GM23338 (cell line): ENCODE data around the gene CTAG2. TPM values are rescaled to one million over a fixed set of nuclear protein-coding genes. Genes with fewer than 3 reads are reported as not detected.

Source experiments
- ATAC-seq: fragments of 200-7000 bp; cut with Tn5 transposase; 3 replicates; pipeline ENCODE4 v1.9.1; 2020
- DNase-seq: peaks from one replicate; pipeline ENCODE4 v3.0.0-alpha.2; 2015; ENCODE audit warnings: low spot score
- H2AFZ ChIP-seq: fragments of 200-600 bp; sonication (generic); 2 replicates; pipeline ENCODE4 v1.8.0; 2016; ENCODE audit warnings: antibody characterized with exemption, mild to moderate bottlenecking, moderate library complexity
- H3F3A ChIP-seq: fragments of 200-600 bp; sonication (generic); replicated peaks from 2 replicates; pipeline ENCODE4 v1.8.0; 2017; ENCODE audit warnings: antibody characterized with exemption, mixed run types, low read depth
- H3K27ac ChIP-seq: fragments of 200-600 bp; sonication (generic); 2 replicates; pipeline ENCODE4 v1.6.1; 2016; ENCODE audit warnings: low read depth
- H3K27me3 ChIP-seq: fragments of 200-600 bp; sonication (generic); 2 replicates; pipeline ENCODE4 v1.8.0; 2016; ENCODE audit warnings: mild to moderate bottlenecking, mixed run types, moderate library complexity; ENCODE audit not compliant: insufficient read depth
- H3K36me3 ChIP-seq: fragments of 200-600 bp; sonication (generic); 2 replicates; pipeline ENCODE4 v1.8.0; 2016; ENCODE audit warnings: mild to moderate bottlenecking; ENCODE audit not compliant: insufficient read depth
- H3K4me1 ChIP-seq: fragments of 200-600 bp; sonication (generic); 2 replicates; pipeline ENCODE4 v1.8.0; 2016; ENCODE audit warnings: mild to moderate bottlenecking, moderate library complexity; ENCODE audit not compliant: insufficient read depth
- H3K4me2 ChIP-seq: fragments of 200-600 bp; sonication (generic); 2 replicates; pipeline ENCODE4 v1.7.1; 2017; ENCODE audit warnings: mixed run types
- H3K4me3 ChIP-seq: fragments of 200-600 bp; sonication (generic); 2 replicates; pipeline ENCODE4 v1.6.1; 2016; ENCODE audit warnings: mixed run types
- H3K79me2 ChIP-seq: fragments of 200-600 bp; sonication (generic); replicated peaks from 2 replicates; pipeline ENCODE4 v1.8.0; 2017; ENCODE audit warnings: mild to moderate bottlenecking; ENCODE audit not compliant: insufficient read depth
- H3K9me2 ChIP-seq: fragments of 200-600 bp; sonication (generic); 2 replicates; pipeline ENCODE4 v1.8.0; 2017; ENCODE audit not compliant: insufficient read depth
- H4K20me1 ChIP-seq: fragments of 200-600 bp; sonication (generic); replicated peaks from 2 replicates; pipeline ENCODE4 v1.8.0; 2017; ENCODE audit warnings: mild to moderate bottlenecking; ENCODE audit not compliant: insufficient read depth
- H3K27ac Mint-ChIP-seq: 2 replicates; pipeline ENCODE4 v1.8.0; 2020; ENCODE audit warnings: inconsistent platforms, mild to moderate bottlenecking, moderate library complexity, mixed read lengths
- H3K27me3 Mint-ChIP-seq: 3 replicates; pipeline ENCODE4 v1.8.0; 2022; ENCODE audit warnings: low read depth, mild to moderate bottlenecking, moderate library complexity, mixed read lengths, inconsistent platforms; ENCODE audit not compliant: insufficient read depth, poor library complexity
- H3K36me3 Mint-ChIP-seq: 3 replicates; pipeline ENCODE4 v1.8.0; 2021; ENCODE audit warnings: low read depth, mild to moderate bottlenecking, inconsistent platforms, moderate library complexity, mixed read lengths
- H3K4me1 Mint-ChIP-seq: 3 replicates; pipeline ENCODE4 v1.8.0; 2020; ENCODE audit warnings: mild to moderate bottlenecking, inconsistent platforms, mixed read lengths
- H3K4me3 Mint-ChIP-seq: 3 replicates; pipeline ENCODE4 v1.8.0; 2021; ENCODE audit warnings: moderate library complexity, mild to moderate bottlenecking, inconsistent platforms, mixed read lengths
- H3K9me3 Mint-ChIP-seq: 3 replicates; pipeline ENCODE4 v1.8.0; 2020; ENCODE audit warnings: moderate library complexity, mild to moderate bottlenecking, inconsistent platforms, mixed read lengths
- EZH2 ChIP-seq: fragments of 200-600 bp; sonication (generic); IDR thresholded peaks from one replicate; pipeline ENCODE4 v1.8.0; 2017; ENCODE audit warnings: antibody characterized with exemption, mild to moderate bottlenecking, low read depth; ENCODE audit not compliant: unreplicated experiment
- EZH2phosphoT487 ChIP-seq: fragments of 200-600 bp; sonication (generic); IDR thresholded peaks from one replicate; pipeline ENCODE4 v1.8.1; 2018; ENCODE audit warnings: antibody characterized with exemption; ENCODE audit not compliant: unreplicated experiment
- NANOG ChIP-seq: IDR thresholded peaks from 2 replicates; pipeline ENCODE4 v1.6.1; 2016; ENCODE audit warnings: antibody characterized with exemption, borderline replicate concordance
- STAT1 ChIP-seq: IDR thresholded peaks from one replicate; pipeline ENCODE4 v1.6.1; 2016; ENCODE audit warnings: antibody characterized with exemption; ENCODE audit not compliant: unreplicated experiment
- polyA plus RNA-seq: library from polyadenylated mRNA; unstranded; fragments of >200 nt; fragmentation: Nextera tagmentation; extraction: Ambion mirVana; gene quantifications from 2 replicates; pipeline ENCODE4 v1.2.1, GENCODE V29; 2016
- total RNA-seq: library from RNA; depleted of rRNA; stranded (reverse); fragments of >200 nt; shearing (Covaris generic); gene quantifications from 2 replicates; pipeline ENCODE4 v1.2.3, GENCODE V29; 2014
- TF ChIP-seq, protein P1 (sequence below): IDR thresholded peaks from one replicate; pipeline ENCODE4 v1.6.1; 2018; ENCODE audit warnings: antibody characterized with exemption; ENCODE audit not compliant: unreplicated experiment
- TF ChIP-seq, protein P2 (sequence below), 2 experiments: fragments of 200-600 bp in 1 of 2; sonication (generic) in 1 of 2; conservative IDR thresholded peaks; 2 replicates each; pipeline versions ENCODE4 v1.5.1 to v1.6.1; 2016 to 2017; ENCODE audit warnings: antibody characterized with exemption in 2 of 2, low read depth in 2 of 2, mild to moderate bottlenecking in 2 of 2, moderate library complexity in 1 of 2
- TF ChIP-seq, protein P3 (sequence below): IDR thresholded peaks from 2 replicates; pipeline ENCODE4 v1.6.1; 2016; ENCODE audit warnings: antibody characterized with exemption
- TF ChIP-seq, protein P4 (sequence below): fragments of 250-450 bp; sonication (Bioruptor Pico); IDR thresholded peaks from 2 replicates; pipeline ENCODE4 v1.5.0; 2020; ENCODE audit warnings: mild to moderate bottlenecking, moderate library complexity

CTAG2 gene
- total and polyA plus RNA-seq, 2 experiments from 2014 or later = 0.87 TPM; not detected in 1

DNA sequence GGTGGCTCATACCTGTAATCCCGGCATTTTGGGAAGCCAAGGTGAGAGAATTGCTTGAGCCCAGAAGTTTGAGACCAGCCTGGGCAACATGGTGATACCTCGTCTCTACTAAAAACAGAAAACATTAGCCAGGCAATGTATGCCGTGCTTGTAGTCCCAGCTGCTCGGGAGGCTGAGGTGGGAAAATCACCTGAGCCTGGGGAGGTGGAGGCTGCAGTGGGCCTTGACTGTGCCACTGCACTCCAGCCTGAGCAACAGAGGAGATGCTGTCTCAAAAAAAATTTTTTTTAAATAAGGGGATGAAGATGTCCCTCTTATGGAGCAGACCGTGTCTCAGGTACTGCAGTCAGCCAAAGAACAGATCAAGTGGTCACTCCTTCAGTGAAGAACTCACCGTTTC lies 47.8 kb downstream of the CTAG2 start:
- Histone ChIP-seq H2AFZ (no peak overlapping the region), H3K4me2 (no peak overlapping the region), H3F3A (no peaks in the 10 kb centered on the region), H3K27ac (no peak overlapping the region), H3K4me1 (no peaks in the 10 kb centered on the region), H3K36me3 (no peaks in the 10 kb centered on the region), H4K20me1 (no peaks in the 10 kb centered on the region), H3K4me3 (no peak overlapping the region), H3K9me2 (no peaks in the 10 kb centered on the region), H3K79me2 (no peaks in the 10 kb centered on the region), H3K27me3 (no peaks in the 10 kb centered on the region)
- no peaks in the 10 kb centered on the region for H3K36me3 Mint-ChIP-seq
- DNase-seq = no peak
- peaks cover under 1% of the 10 kb centered on the region for H3K27me3 Mint-ChIP-seq
- H3K4me1 Mint-ChIP-seq = peaks cover 31% of the 10 kb centered on the region
- TF ChIP-seq EZH2phosphoT487 (no peak), EZH2 (no peak), NANOG (no peak), STAT1 (no peak)
- TF ChIP-seq, protein P1, sequence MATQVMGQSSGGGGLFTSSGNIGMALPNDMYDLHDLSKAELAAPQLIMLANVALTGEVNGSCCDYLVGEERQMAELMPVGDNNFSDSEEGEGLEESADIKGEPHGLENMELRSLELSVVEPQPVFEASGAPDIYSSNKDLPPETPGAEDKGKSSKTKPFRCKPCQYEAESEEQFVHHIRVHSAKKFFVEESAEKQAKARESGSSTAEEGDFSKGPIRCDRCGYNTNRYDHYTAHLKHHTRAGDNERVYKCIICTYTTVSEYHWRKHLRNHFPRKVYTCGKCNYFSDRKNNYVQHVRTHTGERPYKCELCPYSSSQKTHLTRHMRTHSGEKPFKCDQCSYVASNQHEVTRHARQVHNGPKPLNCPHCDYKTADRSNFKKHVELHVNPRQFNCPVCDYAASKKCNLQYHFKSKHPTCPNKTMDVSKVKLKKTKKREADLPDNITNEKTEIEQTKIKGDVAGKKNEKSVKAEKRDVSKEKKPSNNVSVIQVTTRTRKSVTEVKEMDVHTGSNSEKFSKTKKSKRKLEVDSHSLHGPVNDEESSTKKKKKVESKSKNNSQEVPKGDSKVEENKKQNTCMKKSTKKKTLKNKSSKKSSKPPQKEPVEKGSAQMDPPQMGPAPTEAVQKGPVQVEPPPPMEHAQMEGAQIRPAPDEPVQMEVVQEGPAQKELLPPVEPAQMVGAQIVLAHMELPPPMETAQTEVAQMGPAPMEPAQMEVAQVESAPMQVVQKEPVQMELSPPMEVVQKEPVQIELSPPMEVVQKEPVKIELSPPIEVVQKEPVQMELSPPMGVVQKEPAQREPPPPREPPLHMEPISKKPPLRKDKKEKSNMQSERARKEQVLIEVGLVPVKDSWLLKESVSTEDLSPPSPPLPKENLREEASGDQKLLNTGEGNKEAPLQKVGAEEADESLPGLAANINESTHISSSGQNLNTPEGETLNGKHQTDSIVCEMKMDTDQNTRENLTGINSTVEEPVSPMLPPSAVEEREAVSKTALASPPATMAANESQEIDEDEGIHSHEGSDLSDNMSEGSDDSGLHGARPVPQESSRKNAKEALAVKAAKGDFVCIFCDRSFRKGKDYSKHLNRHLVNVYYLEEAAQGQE = no peak
- TF ChIP-seq, protein P2, sequence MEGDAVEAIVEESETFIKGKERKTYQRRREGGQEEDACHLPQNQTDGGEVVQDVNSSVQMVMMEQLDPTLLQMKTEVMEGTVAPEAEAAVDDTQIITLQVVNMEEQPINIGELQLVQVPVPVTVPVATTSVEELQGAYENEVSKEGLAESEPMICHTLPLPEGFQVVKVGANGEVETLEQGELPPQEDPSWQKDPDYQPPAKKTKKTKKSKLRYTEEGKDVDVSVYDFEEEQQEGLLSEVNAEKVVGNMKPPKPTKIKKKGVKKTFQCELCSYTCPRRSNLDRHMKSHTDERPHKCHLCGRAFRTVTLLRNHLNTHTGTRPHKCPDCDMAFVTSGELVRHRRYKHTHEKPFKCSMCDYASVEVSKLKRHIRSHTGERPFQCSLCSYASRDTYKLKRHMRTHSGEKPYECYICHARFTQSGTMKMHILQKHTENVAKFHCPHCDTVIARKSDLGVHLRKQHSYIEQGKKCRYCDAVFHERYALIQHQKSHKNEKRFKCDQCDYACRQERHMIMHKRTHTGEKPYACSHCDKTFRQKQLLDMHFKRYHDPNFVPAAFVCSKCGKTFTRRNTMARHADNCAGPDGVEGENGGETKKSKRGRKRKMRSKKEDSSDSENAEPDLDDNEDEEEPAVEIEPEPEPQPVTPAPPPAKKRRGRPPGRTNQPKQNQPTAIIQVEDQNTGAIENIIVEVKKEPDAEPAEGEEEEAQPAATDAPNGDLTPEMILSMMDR (conservative IDR thresholded peaks at IDR 0.05; ENCODE audit: low read depth in 2 of 2) = no peak
- TF ChIP-seq, protein P3, sequence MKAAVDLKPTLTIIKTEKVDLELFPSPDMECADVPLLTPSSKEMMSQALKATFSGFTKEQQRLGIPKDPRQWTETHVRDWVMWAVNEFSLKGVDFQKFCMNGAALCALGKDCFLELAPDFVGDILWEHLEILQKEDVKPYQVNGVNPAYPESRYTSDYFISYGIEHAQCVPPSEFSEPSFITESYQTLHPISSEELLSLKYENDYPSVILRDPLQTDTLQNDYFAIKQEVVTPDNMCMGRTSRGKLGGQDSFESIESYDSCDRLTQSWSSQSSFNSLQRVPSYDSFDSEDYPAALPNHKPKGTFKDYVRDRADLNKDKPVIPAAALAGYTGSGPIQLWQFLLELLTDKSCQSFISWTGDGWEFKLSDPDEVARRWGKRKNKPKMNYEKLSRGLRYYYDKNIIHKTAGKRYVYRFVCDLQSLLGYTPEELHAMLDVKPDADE = no peak
- TF ChIP-seq, protein P4, sequence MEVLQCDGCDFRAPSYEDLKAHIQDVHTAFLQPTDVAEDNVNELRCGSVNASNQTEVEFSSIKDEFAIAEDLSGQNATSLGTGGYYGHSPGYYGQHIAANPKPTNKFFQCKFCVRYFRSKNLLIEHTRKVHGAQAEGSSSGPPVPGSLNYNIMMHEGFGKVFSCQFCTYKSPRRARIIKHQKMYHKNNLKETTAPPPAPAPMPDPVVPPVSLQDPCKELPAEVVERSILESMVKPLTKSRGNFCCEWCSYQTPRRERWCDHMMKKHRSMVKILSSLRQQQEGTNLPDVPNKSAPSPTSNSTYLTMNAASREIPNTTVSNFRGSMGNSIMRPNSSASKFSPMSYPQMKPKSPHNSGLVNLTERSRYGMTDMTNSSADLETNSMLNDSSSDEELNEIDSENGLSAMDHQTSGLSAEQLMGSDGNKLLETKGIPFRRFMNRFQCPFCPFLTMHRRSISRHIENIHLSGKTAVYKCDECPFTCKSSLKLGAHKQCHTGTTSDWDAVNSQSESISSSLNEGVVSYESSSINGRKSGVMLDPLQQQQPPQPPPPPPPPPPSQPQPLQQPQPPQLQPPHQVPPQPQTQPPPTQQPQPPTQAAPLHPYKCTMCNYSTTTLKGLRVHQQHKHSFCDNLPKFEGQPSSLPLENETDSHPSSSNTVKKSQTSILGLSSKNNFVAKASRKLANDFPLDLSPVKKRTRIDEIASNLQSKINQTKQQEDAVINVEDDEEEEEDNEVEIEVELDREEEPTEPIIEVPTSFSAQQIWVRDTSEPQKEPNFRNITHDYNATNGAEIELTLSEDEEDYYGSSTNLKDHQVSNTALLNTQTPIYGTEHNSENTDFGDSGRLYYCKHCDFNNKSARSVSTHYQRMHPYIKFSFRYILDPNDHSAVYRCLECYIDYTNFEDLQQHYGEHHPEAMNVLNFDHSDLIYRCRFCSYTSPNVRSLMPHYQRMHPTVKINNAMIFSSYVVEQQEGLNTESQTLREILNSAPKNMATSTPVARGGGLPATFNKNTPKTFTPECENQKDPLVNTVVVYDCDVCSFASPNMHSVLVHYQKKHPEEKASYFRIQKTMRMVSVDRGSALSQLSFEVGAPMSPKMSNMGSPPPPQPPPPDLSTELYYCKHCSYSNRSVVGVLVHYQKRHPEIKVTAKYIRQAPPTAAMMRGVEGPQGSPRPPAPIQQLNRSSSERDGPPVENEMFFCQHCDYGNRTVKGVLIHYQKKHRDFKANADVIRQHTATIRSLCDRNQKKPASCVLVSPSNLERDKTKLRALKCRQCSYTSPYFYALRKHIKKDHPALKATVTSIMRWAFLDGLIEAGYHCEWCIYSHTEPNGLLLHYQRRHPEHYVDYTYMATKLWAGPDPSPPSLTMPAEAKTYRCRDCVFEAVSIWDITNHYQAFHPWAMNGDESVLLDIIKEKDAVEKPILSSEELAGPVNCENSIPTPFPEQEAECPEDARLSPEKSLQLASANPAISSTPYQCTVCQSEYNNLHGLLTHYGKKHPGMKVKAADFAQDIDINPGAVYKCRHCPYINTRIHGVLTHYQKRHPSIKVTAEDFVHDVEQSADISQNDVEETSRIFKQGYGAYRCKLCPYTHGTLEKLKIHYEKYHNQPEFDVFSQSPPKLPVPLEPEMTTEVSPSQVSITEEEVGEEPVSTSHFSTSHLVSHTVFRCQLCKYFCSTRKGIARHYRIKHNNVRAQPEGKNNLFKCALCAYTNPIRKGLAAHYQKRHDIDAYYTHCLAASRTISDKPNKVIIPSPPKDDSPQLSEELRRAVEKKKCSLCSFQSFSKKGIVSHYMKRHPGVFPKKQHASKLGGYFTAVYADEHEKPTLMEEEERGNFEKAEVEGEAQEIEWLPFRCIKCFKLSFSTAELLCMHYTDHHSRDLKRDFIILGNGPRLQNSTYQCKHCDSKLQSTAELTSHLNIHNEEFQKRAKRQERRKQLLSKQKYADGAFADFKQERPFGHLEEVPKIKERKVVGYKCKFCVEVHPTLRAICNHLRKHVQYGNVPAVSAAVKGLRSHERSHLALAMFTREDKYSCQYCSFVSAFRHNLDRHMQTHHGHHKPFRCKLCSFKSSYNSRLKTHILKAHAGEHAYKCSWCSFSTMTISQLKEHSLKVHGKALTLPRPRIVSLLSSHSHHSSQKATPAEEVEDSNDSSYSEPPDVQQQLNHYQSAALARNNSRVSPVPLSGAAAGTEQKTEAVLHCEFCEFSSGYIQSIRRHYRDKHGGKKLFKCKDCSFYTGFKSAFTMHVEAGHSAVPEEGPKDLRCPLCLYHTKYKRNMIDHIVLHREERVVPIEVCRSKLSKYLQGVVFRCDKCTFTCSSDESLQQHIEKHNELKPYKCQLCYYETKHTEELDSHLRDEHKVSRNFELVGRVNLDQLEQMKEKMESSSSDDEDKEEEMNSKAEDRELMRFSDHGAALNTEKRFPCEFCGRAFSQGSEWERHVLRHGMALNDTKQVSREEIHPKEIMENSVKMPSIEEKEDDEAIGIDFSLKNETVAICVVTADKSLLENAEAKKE (CRISPR knock-in tag) = no peak
- H3K4me3 Mint-ChIP-seq = no peak overlapping the region
- no peak overlapping the region for H3K27ac Mint-ChIP-seq
- H3K9me3 Mint-ChIP-seq = no peaks in the 10 kb centered on the region
- ATAC-seq = no peak
